Activated CD4-positive, CD25-positive, alpha-beta regulatory T cell treated with anti-CD3 and anti-CD28 coated beads, Interleukin-2, amount 50 U/mL, for 16 hours (primary cell): ENCODE measurements around the gene LRP1B.

Experiments
- DNase-seq: peaks from one replicate; pipeline ENCODE4 v3.0.0-alpha.2; 2020; ENCODE audit warnings: low read depth, low spot score

Gene LRP1B

GRCh38 chr2:141455211-141455826 lies 675.5 kb downstream of the LRP1B start:
- DNase-seq: no peak

GRCh38 chr2:141440072-141440635 lies 690.7 kb downstream of the LRP1B start:
- DNase-seq: no peak

GRCh38 chr2:141439524-141439923 lies 691.3 kb downstream of the LRP1B start:
- no peak for DNase-seq

GRCh38 chr2:141438536-141438935 lies 692.3 kb downstream of the LRP1B start:
- no peak for DNase-seq

GRCh38 chr2:141437521-141437920 lies 693.3 kb downstream of the LRP1B start:
- DNase-seq: no peak

- DNase-seq: no peak
Measured at GRCh38 chr2:141423124-141423523, 707.7 kb downstream of the LRP1B start.

GRCh38 chr2:141417246-141417797 lies 713.5 kb downstream of the LRP1B start:
- DNase-seq: no peak

- no peak for DNase-seq
Measured at GRCh38 chr2:141411419-141411818, 719.4 kb downstream of the LRP1B start.

GRCh38 chr2:141399270-141399669 lies 731.5 kb downstream of the LRP1B start:
- no peak for DNase-seq

GRCh38 chr2:141393214-141393545 lies 737.6 kb downstream of the LRP1B start:
- no peak for DNase-seq

- no peak for DNase-seq
Measured at GRCh38 chr2:141392517-141393213, 738.2 kb downstream of the LRP1B start.

- no peak for DNase-seq
Measured at GRCh38 chr2:141386168-141386567, 744.6 kb downstream of the LRP1B start.

- no peak for DNase-seq
Measured at GRCh38 chr2:141384676-141385075, 746.1 kb downstream of the LRP1B start.

GRCh38 chr2:141381946-141382345 lies 748.9 kb downstream of the LRP1B start:
- DNase-seq: no peak

GRCh38 chr2:141380008-141380979 lies 750.5 kb downstream of the LRP1B start:
- no peak for DNase-seq

GRCh38 chr2:141364821-141365220 lies 766.0 kb downstream of the LRP1B start:
- no peak for DNase-seq

GRCh38 chr2:141362311-141362710 lies 768.5 kb downstream of the LRP1B start:
- DNase-seq: no peak

GRCh38 chr2:141348481-141348880 lies 782.3 kb downstream of the LRP1B start:
- no peak for DNase-seq

GRCh38 chr2:141341444-141341843 lies 789.4 kb downstream of the LRP1B start:
- no peak for DNase-seq

- no peak for DNase-seq
Measured at GRCh38 chr2:141331127-141331526, 799.7 kb downstream of the LRP1B start.

- no peak for DNase-seq
Measured at GRCh38 chr2:141329964-141330363, 800.9 kb downstream of the LRP1B start.

- no peak for DNase-seq
Measured at GRCh38 chr2:141323571-141323970, 807.2 kb downstream of the LRP1B start.
